ENCODE measurements around the gene PCBP3.

DNA sequence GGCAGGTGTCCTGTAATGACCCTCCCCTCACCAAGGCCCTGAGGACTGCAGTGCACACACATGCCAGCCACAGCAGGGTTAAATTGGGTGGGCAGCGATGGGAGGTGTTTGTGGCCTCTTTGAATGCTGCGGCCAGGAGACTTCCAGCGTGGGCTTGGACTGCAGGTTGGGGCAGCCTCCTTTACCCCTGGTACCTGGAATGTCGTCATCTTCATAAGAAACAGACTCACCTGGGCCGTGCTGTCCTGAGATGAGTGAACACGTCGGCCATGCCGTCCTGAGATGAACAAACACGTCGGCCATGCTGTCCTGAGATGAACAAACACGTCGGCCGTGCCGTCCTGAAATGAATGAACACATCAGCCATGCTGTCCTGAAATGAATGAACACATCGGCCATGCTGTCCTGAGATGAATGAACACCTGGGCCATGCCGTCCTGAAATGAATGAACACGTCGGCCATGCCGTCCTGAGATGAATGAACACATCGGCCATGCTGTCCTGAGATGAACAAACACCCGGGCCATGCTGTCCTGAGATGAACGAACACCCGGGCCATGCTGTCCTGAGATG, 288.0 kb downstream of the PCBP3 start:
- TF ChIP-seq, protein P1, sequence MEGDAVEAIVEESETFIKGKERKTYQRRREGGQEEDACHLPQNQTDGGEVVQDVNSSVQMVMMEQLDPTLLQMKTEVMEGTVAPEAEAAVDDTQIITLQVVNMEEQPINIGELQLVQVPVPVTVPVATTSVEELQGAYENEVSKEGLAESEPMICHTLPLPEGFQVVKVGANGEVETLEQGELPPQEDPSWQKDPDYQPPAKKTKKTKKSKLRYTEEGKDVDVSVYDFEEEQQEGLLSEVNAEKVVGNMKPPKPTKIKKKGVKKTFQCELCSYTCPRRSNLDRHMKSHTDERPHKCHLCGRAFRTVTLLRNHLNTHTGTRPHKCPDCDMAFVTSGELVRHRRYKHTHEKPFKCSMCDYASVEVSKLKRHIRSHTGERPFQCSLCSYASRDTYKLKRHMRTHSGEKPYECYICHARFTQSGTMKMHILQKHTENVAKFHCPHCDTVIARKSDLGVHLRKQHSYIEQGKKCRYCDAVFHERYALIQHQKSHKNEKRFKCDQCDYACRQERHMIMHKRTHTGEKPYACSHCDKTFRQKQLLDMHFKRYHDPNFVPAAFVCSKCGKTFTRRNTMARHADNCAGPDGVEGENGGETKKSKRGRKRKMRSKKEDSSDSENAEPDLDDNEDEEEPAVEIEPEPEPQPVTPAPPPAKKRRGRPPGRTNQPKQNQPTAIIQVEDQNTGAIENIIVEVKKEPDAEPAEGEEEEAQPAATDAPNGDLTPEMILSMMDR (conservative IDR thresholded peaks at IDR 0.05): no peak
- no peak for TF ChIP-seq ZFX (IDR thresholded peaks at IDR 0.05)

Data from C4-2B (cell line).